Cerebellar nuclear complex (tissue), 1 donor: Measurements from ENCODE around the gene SYMPK.
"Not testable (repeated sequence)": the region's sequence is repeated elsewhere in the genome, so short reads cannot be mapped to it uniquely, and the experiment has no call there.

Experiments used
- DNase-seq, 2 experiments: peaks; one replicate each; lab custom pipeline; 2025; lab: John Stamatoyannopoulos, UW

SYMPK gene

DNA sequence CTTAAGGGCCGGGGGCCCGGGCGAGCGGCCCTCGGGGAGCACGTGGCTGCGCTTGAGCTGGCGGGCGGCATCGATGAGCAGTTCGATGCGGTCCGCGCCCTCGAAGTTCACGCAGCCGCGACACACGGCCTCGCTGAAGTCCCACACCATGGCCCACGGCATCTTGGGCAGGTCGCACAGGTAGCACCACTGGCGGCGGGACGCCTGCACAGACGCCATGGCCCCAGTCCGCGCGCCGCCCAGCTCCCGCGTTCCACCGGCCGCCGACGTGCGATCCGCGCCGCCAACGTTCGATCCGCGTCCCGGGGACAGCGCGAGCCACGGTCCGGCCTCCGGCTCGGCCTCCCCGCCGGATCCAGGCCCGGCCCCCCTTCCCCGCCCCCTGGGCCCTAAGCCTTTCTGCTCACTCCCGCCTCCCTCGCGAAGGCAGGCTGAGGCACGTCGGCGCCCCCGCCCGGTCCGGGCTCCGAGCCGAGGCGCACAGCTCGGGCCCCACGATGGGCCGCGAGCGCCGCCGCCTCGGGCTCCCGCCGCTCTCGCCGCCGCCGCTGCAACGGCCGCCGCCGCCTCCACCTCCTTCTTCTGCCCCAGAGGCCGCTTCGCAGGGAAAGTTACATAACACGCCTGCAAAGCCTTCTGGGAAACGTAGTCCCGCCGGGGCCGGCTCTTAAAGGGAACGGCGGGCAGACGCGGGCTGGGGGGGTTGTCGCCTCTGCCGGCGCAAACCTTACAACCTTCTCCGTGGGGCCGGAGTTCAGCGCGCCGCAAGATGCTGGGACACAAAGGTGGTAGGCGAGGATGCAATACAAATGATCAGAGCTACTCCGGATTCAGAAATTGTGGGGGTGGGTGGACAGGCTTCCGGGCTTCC, 22.8 kb upstream of the SYMPK start, which contains the start of gene IRF2BP1:
Gene IRF2BP1 (minus strand): TSS at position 586 of the 871 bp plus-strand sequence. CDS start 367 bp downstream, at position 219.
- DNase-seq: peak; percentile 8 to 50

GRCh38 chr19:45884682-45885555, 22.0 kb upstream of the SYMPK start:
- no peak for DNase-seq

DNA sequence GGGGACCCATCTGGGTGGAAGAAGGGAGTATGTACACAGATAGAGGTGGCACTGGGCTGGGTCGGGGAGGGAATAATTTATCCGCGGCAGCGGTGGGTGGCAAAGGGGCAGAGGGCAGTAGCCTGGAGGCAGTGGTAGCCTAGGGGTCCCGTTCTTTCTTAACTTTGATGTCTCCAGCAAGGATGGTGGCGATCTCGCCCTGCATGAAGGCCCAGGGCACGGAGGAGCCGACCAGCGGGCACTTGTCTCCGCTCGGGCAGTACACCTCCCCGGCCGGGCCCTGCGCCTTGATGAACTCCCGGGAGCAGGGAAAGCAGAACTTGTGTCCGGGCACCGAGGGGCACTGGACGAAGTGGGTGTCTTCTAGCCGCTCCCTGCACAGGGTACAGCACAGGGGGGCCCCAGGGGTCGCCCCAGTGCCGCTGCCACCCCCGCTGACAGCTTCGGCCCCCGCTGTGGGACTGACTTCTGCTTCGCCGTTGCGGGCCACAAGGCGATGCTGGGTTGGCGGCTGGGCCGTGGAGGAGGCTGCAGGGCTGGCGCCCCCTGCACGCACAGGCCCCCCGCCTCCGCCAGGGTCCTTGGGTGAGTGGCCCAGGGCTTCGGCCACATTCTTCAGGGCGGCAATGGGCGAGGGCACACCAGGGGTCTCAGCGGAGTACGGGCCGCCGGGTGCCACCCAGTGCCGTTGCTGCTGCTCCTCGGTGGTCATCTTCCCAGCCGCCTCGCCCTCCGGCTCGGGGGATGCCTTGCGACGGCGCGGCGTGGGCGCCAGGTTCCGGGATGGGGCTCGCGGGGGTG, 21.1 kb upstream of the SYMPK start:
- DNase-seq: no peak

- DNase-seq: no peak
Measured at GRCh38 chr19:45883586-45883880, 20.6 kb upstream of the SYMPK start.

GRCh38 chr19:45882652-45883585, 20.0 kb upstream of the SYMPK start:
- no peak for DNase-seq

DNA sequence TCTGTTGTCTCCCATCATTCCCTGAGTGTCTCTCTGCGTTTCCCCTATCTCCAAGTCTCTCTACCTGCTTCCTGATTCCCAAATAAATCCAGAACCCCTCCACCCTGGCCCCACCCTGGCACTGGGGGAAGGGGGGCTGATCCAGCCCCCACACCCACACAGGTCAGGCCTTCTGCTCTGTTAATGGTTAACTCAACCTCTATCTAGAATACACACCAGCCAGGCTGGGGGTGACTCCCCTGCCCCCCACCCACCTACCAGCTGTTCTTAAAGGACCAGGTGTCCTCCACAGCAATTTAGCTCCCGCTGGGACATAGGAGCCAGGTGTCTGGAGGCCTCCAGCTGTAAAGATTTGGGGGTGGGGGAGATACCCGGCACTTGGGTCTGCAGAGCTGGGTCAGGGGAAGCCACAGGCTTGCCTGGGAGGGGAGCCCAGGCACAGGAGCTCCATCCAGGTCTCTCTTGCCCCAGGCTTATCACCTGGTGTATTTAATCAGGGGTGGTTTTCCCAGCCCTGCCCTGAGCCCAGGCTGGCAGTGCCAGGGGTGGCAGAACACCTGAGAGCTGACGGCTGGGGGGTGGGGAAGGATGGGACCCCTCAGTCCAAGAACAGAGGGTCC, 19.1 kb upstream of the SYMPK start:
- DNase-seq: no peak

DNA sequence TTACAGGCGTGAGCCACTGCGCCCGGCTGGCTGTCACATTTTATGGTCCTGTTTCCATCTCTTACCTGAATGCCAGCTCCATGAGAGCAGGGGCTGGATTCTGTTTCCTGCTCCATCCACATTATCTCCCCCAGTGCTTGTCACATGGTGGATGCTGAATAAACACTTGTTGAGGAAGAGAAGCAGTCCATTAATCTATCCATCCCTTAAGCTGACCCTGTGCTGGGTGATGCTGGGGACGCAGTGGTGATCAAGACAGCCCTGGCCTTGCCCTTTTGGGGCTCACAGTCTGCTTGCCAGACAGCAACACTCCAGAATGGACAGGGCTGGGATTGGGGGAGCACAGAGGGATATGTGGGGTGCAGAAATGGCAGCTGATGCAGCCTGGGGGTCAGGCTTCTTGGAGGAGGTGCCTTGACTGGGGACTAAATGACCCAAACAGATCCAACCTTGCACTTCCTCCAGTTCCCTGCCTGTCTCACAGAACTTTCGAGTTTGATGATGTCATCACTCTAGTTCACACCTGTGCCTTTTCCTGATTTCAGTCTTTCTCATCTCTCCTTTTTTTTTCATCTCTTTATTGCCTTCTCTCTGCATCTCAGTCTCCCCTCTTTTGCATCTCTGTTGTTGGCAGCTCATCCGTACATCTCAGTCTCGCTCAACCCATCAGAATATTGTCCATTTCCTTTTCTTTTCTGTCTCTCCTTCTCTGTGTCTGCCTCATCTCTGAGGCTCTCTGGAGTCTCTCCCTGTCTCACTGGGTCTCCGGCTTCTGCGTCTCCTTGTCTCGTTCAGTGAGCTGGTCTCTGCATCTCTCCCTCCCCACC, 18.3 kb upstream of the SYMPK start:
- no peak for DNase-seq

DNA sequence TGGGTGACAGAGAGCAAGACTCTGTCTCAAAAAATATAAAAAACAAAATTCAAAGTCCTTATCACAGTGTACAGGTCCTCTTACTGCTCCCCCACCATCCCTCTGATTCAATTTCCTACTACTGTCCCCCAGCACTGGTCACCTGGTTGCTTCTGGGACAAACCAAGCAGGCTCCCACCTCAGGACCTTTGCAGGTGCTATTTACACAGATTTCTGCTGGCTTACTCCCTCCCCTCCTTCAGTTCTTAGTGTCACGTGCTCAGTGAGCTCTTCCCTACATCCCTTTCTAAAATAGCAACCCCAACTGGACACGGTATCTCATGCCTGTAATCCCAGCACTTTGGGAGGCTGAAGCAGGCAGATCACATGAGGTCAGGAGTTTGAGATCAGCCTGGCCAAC, 17.0 kb upstream of the SYMPK start:
- no peak for DNase-seq

GRCh38 chr19:45879055-45879454, 16.1 kb upstream of the SYMPK start:
- no peak for DNase-seq

DNA sequence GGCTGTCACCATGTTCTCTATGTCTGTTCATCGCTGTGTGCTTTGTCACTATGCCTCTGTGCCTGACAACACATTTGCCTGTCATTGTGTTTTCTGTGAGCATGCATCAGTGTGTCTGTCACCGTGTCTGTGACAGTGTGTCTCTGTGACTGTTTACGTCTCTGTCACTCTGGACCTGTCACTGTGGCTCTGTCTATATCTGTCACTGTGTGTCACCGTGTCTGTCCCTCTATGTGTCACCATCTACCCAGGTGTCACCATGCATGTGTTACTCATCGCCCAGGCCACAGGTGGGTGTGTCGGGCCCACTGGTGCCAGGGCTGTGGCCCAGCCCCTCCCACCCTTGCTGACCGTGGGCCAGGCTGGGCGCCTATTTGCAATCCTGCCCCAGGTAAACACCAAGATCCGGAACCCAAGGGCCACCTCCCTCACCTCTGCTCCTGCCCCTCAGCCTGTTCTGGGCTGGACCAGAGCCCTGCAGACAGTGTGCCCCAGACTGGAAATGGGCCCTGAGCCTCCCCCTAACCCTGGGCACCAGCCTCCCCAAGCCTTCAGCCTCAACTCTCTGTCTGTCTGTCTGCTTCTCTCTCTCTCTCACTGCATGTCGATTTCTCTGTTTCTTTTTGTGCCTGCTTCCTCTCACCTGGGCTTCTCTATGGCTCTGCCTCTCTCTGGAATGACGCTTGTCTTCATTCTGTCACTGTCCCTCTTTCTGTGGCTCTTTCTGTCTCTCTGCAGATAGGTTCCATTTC, 15.3 kb upstream of the SYMPK start:
- no peak for DNase-seq

- DNase-seq: no peak
Measured at GRCh38 chr19:45876411-45877197, 13.7 kb upstream of the SYMPK start.

- DNase-seq: no peak
Measured at GRCh38 chr19:45876161-45876410, 13.1 kb upstream of the SYMPK start.

- no peak for DNase-seq
Measured at GRCh38 chr19:45874620-45874966, 11.6 kb upstream of the SYMPK start.

DNA sequence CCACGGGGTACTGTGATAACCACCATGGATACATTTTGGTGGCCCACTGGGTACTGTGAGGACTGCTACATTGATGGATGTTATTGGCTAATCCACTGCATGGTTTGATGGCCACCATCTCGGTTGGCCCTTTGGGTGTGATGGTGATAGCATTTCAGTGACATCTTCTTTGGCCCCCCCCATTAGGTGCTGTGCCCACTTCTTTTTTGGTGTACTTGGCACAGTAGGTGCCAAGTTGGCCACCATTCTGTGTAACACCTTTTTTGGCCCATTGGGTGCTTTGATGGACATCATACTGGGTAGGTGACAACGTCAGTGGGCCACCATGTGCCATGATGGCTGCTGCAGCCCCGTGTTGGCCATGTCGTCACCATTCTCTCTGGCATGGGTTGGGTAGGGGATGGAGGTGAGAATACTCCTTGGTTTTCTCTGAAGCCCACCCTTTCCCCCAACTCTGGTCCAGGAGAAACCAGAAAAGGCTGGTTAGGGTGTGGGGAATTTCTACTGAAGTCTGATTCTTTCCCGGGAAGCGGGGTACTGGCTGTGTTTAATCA, 10.3 kb upstream of the SYMPK start:
- no peak for DNase-seq

DNA sequence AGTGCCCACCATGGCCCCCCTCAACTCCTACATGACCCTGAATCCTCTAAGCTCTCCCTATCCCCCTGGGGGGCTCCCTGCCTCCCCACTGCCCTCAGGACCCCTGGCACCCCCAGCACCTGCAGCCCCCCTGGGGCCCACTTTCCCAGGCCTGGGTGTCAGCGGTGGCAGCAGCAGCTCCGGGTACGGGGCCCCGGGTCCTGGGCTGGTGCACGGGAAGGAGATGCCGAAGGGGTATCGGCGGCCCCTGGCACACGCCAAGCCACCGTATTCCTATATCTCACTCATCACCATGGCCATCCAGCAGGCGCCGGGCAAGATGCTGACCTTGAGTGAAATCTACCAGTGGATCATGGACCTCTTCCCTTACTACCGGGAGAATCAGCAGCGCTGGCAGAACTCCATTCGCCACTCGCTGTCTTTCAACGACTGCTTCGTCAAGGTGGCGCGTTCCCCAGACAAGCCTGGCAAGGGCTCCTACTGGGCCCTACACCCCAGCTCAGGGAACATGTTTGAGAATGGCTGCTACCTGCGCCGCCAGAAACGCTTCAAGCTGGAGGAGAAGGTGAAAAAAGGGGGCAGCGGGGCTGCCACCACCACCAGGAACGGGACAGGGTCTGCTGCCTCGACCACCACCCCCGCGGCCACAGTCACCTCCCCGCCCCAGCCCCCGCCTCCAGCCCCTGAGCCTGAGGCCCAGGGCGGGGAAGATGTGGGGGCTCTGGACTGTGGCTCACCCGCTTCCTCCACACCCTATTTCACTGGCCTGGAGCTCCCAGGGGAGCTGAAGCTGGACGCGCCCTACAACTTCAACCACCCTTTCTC, 9.4 kb upstream of the SYMPK start:
- no peak for DNase-seq

- no peak for DNase-seq
Measured at GRCh38 chr19:45870798-45871197, 7.9 kb upstream of the SYMPK start.

DNA sequence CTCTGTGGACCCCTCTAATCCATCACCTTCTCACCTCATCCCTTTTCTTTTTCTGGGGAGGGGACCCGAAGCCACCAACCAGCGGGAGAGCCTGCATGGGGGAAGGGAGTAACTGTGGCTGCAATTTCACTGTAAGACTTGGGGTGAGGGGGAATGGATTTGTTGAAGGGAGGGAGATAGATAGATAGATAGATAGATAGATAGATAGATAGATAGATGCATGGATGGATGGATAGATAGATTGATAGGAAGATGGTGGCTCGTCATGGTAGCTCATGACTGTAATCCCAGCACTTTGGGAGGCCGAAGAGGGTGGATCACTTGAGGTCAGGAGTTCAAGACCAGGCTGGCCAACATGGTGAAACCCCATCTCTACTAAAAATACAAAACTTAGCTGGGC, 4.3 kb upstream of the SYMPK start:
- not testable (repeated sequence) for DNase-seq
